ENCODE results near the gene SF1. TPM values are rescaled to one million over a fixed set of nuclear protein-coding genes. Genes with fewer than 3 reads are reported as not detected.

The SF1 gene
- total RNA-seq, 3 donors from 2014 or later (not counting 1 experiment from before 2014, with no cell fraction given): 841 to 864 (median 845) TPM

DNA sequence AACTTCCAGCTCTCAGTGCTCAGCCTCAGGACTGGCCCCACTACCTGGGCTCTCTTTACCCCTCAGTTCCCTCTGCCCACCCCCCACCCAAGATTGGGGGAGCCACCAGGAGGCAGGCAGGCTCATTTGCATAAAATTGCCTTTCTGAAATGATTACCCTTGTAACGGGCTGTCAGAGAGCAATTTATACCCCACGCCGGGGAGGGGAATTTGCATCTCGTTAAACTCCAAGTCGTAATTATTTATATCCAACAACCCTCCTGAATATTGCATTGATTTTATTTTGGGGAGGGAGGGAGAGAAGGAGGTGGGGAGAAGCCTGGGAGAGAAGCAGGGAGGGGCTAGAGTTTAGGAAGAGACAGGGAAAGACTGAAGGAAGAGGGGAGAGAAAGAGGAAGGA lies 63.7 kb downstream of the SF1 start:
- Histone ChIP-seq H3K9me3 (ENCODE audit: control insufficient read depth, insufficient read depth, low read length) (no peaks in the 10 kb centered on the region), H3K27ac (ENCODE audit: low read length) (no peak overlapping the region), H3K27me3 (ENCODE audit: control insufficient read depth, insufficient read depth, low read length) (peaks cover 28% of the 10 kb centered on the region), H3K36me3 (ENCODE audit: control insufficient read depth, insufficient read depth, low read length) (no peaks in the 10 kb centered on the region), H3K4me3 (ENCODE audit: low read length) (no peak overlapping the region), H3K4me1 (ENCODE audit: control insufficient read depth, insufficient read depth, low read length) (peaks cover 12% of the 10 kb centered on the region)
- Mint-ChIP-seq H3K9me3 (no peaks in the 10 kb centered on the region), H3K36me3 (no peaks in the 10 kb centered on the region), H3K4me3 (peak overlapping the region; percentile 58), H3K27ac (no peak overlapping the region), H3K4me1 (peaks cover 10 to 21% of the 10 kb centered on the region in 2 donors), H3K27me3 (ENCODE audit: low read depth in 2 of 2) (peaks cover 54 to 68% of the 10 kb centered on the region in 2 donors)
- TF ChIP-seq CTCF (IDR thresholded peaks at IDR 0.05): no peak
- DNase-seq: no peak
- ATAC-seq: no peak
- intact Hi-C loops (cut with micrococcal nuclease): no loop called here
- 68% methylated on average over 3 of the region's 5 CpGs for WGBS (ENCODE audit: insufficient coverage)

Other genes with a start within 250 kb of the SF1 start
- not detected for gene SLC22A11, start 222.6 kb downstream of the SF1 start, total RNA-seq
- not detected for gene SLC22A12, start 187.3 kb downstream of the SF1 start, total RNA-seq
- gene NRXN2, start 55.3 kb downstream of the SF1 start, total RNA-seq: 1 to 10 TPM; 2.9 to 9.6 (median 7.7) TPM
- gene RASGRP2, start 34.4 kb downstream of the SF1 start, total RNA-seq: 100 to 1,000 TPM; 371 to 417 (median 394) TPM
- gene PYGM, start 18.6 kb downstream of the SF1 start, total RNA-seq: 1 to 10 TPM; 4.1 to 8.4 (median 6.1) TPM
- 10 to 100 TPM; 38.3 to 40.6 (median 38.7) TPM for gene MAP4K2, start 24.7 kb upstream of the SF1 start, total RNA-seq
- 10 to 100 TPM; 29.3 to 42.2 (median 32.2) TPM for gene MEN1, start 32.0 kb upstream of the SF1 start, total RNA-seq
- gene CDC42BPG, start 66.1 kb upstream of the SF1 start, total RNA-seq: 10 to 100 TPM in 2 of 3 donors, 1 to 10 TPM in 1; 8.2 to 12.7 (median 10.7) TPM
- 100 to 1,000 TPM; 218 to 246 (median 225) TPM for gene EHD1, start 100.1 kb upstream of the SF1 start, total RNA-seq
- gene ATG2A, start 138.7 kb upstream of the SF1 start, total RNA-seq: 100 to 1,000 TPM; 165 to 321 (median 259) TPM
- 10 to 100 TPM; 27.8 to 31.5 (median 28.5) TPM for gene PPP2R5B, start 146.1 kb upstream of the SF1 start, total RNA-seq
- gene GPHA2, start 157.4 kb upstream of the SF1 start, total RNA-seq: not detected
- not detected for gene MAJIN, start 193.6 kb upstream of the SF1 start, total RNA-seq
- under 1 TPM in 1 of 3 donors, not detected in 2; 0.30 TPM for gene BATF2, start 218.4 kb upstream of the SF1 start, total RNA-seq
- gene ARL2, start 235.6 kb upstream of the SF1 start, total RNA-seq: 10 to 100 TPM; 19.9 to 20.5 (median 20.2) TPM
- gene SNX15, start 248.9 kb upstream of the SF1 start, total RNA-seq: 10 to 100 TPM; 16.9 to 28.1 (median 27.1) TPM